ENCODE results near the gene C1orf52. TPM values are rescaled to one million over a fixed set of nuclear protein-coding genes. Genes with fewer than 3 reads are reported as not detected.

The C1orf52 gene
- total RNA-seq, 1 donor from 2014 or later: 13.0 TPM

DNA sequence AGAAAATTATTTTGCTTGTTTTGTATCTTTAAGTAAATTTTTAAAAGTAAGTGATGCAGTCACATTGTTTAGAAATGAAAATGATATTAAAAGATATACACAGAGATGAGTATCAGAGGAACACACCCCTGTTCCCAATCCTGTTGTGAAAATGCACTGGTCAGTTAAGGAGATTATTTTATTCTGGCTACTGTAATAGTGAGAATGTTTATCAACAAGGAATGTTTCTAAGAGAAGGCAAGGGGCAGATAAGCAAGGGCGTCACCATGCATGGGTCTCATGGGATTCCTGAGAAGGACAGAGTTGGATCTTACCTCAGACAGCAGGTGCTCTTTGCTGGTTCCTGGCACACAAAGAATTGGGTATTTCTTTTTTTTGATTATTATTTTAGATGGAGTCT, 21.8 kb downstream of the C1orf52 start:
- TF ChIP-seq POLR2A (IDR thresholded peaks at IDR 0.05) (no peak), POLR2AphosphoS5 (IDR thresholded peaks at IDR 0.05; ENCODE audit: insufficient read depth in 1 of 2, low read depth in 1 of 2) (no peak)
- TF ChIP-seq, protein P1, sequence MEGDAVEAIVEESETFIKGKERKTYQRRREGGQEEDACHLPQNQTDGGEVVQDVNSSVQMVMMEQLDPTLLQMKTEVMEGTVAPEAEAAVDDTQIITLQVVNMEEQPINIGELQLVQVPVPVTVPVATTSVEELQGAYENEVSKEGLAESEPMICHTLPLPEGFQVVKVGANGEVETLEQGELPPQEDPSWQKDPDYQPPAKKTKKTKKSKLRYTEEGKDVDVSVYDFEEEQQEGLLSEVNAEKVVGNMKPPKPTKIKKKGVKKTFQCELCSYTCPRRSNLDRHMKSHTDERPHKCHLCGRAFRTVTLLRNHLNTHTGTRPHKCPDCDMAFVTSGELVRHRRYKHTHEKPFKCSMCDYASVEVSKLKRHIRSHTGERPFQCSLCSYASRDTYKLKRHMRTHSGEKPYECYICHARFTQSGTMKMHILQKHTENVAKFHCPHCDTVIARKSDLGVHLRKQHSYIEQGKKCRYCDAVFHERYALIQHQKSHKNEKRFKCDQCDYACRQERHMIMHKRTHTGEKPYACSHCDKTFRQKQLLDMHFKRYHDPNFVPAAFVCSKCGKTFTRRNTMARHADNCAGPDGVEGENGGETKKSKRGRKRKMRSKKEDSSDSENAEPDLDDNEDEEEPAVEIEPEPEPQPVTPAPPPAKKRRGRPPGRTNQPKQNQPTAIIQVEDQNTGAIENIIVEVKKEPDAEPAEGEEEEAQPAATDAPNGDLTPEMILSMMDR (IDR thresholded peaks at IDR 0.05): no peak
- Histone ChIP-seq H3K9me3 (no peaks in the 10 kb centered on the region), H3K27me3 (no peaks in the 10 kb centered on the region), H3K27ac (no peak overlapping the region), H3K4me1 (no peaks in the 10 kb centered on the region), H3K4me3 (no peak overlapping the region), H3K36me3 (no peaks in the 10 kb centered on the region)
- DNase-seq (ENCODE audit: extremely low spot score in 2 of 2): no peak
- intact Hi-C loops (cut with DNase I): no loop called here

DNA sequence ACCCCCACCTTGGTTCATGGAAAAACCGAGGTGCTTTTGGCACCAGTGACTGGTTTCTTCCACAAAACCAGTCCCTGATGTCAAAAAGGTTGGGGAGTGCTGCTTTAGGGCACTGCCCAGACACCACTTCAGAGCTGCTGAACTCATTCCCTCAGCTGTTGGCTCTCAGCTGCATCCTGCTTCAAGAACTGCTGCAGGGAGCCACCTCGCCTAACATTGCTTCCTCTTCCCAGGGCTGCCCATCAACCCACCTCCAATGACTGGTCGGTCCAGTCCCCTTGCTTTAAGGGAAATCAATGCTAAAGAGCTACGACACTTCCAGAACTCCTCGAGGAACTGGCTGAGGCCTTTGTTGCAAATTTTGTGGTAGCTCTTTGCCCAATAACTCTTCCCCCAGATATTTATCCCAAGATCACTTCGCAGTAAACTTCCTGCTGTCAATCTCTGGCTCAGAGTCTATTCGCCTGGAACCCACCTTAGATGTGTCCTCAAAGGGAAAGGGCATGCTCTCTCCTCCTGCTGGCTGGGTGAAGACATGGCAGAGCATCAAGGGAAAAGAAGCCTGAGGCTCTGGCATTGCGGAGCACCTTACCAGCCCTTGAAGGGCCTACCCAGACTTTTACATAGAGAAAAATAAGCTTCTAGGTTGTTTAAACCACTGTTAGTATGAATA, 29.0 kb downstream of the C1orf52 start:
- H3K9me3 ChIP-seq: no peaks in the 10 kb centered on the region

DNA sequence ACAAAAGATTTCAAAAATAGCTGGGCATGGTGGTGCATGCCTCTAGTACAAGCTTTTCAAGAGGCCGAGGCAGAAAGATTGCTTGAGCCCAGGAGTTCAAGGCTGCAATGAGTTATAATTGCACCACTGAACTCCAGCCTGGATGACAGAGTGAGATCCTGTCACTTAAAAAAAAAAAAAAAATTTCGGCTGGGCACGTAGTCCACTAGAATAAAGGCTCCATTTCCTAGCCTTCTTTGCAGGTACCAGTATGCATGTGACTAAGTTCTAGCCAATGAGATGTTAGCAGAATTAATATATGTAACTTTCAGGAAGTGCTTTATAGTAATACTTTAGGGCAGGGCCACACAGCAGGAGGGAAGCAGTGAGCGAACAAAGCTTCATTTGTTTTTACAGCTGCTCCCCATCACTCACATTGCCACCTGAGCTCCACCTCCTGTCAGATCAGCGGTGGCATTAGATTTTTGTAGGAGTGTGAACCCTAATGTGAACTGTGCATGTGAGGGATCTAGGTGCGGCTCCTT, 29.8 kb downstream of the C1orf52 start:
- intact Hi-C loops (cut with DNase I): no loop called here
- H3K36me3 ChIP-seq: no peaks in the 10 kb centered on the region
- TF ChIP-seq, protein P1 (IDR thresholded peaks at IDR 0.05): no peak
- no peak for TF ChIP-seq POLR2A (IDR thresholded peaks at IDR 0.05)
- no peak for TF ChIP-seq POLR2AphosphoS5 (IDR thresholded peaks at IDR 0.05; ENCODE audit: insufficient read depth in 1 of 2, low read depth in 1 of 2)
- no peak overlapping the region for H3K4me3 ChIP-seq
- no peak overlapping the region for H3K27ac ChIP-seq
- H3K27me3 ChIP-seq: no peaks in the 10 kb centered on the region
- H3K4me1 ChIP-seq: peaks cover 1% of the 10 kb centered on the region
- DNase-seq (ENCODE audit: extremely low spot score in 2 of 2): no peak
- H3K9me3 ChIP-seq: no peaks in the 10 kb centered on the region

More for the DNA sequence above, 29.0 kb downstream of the C1orf52 start:
- Histone ChIP-seq H3K4me3 (no peak overlapping the region), H3K27ac (no peak overlapping the region), H3K36me3 (no peaks in the 10 kb centered on the region), H3K27me3 (no peaks in the 10 kb centered on the region), H3K4me1 (no peaks in the 10 kb centered on the region)
- TF ChIP-seq, protein P1 (IDR thresholded peaks at IDR 0.05): no peak
- no peak for TF ChIP-seq POLR2A (IDR thresholded peaks at IDR 0.05)
- no peak for TF ChIP-seq POLR2AphosphoS5 (IDR thresholded peaks at IDR 0.05; ENCODE audit: insufficient read depth in 1 of 2, low read depth in 1 of 2)
- intact Hi-C loops (cut with DNase I): no loop called here
- no peak for DNase-seq (ENCODE audit: extremely low spot score in 2 of 2)

DNA sequence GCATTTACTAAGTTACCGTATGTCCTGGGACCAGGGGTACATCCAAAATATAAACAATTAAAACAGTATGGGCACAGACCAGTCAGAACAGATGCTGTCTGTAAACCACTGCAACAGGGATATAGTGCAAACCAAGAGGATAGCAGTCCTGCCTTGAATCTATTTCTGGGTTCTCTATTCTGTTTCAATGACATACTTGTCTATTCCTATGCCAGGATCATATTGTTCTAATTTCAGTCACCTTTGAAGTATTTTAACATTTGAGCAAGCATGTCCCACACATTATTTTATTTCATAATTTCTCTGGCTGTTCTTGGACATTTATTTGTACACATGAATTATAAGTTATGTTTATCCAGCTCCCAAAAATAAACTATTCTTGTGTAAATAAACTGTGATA, 30.5 kb downstream of the C1orf52 start:
- no peaks in the 10 kb centered on the region for H3K36me3 ChIP-seq
- no peak for DNase-seq (ENCODE audit: extremely low spot score in 2 of 2)
- H3K27ac ChIP-seq: no peak overlapping the region
- intact Hi-C loops (cut with DNase I): no loop called here
- no peaks in the 10 kb centered on the region for H3K27me3 ChIP-seq
- no peaks in the 10 kb centered on the region for H3K9me3 ChIP-seq
- no peak overlapping the region for H3K4me3 ChIP-seq
- peaks cover 8% of the 10 kb centered on the region for H3K4me1 ChIP-seq
- TF ChIP-seq POLR2A (IDR thresholded peaks at IDR 0.05) (no peak), POLR2AphosphoS5 (IDR thresholded peaks at IDR 0.05; ENCODE audit: insufficient read depth in 1 of 2, low read depth in 1 of 2) (no peak)
- TF ChIP-seq, protein P1 (IDR thresholded peaks at IDR 0.05): no peak
